ENCODE measurements around the gene RACGAP1. TPM values are rescaled to one million over a fixed set of nuclear protein-coding genes. Genes with fewer than 3 reads are reported as not detected.

RACGAP1 gene
- total RNA-seq, 3 donors from 2014 or later, result 16.0 to 45.5 (median 34.4) TPM

- Histone ChIP-seq H3K4me3 (no peak overlapping the region), H3K9me3 (no peaks in the 10 kb centered on the region), H3K36me3 (ENCODE audit: low read depth) (no peaks in the 10 kb centered on the region), H3K4me1 (ENCODE audit: low read depth) (peaks cover 3% of the 10 kb centered on the region)
- no peak for TF ChIP-seq CTCF (IDR thresholded peaks at IDR 0.05)
- no peak for ATAC-seq
- intact Hi-C loops (cut with DNase I, micrococcal nuclease), result no loop called here
- no peak for DNase-seq
Measured at GRCh38 chr12:50069539-50069938, 44.2 kb upstream of the RACGAP1 start.

DNA sequence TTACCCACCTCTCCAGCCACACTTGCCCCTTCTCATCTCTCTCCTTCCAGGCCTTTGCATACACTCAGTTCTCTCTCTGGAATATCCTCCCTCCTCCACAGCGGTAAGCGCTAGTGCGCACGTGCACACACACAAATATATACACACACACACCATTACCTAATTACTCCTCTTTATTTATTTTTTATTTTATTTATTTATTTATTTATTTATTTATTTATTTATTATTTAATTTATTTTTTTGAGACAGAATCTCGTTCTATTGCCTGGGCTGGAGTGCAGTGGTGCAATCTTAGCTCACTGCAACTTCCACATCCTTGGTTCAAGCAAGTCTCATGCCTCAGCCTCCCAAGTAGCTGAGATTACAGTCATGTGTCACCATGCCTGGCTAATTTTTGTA lies 43.8 kb upstream of the RACGAP1 start:
- intact Hi-C loops (cut with DNase I, micrococcal nuclease), result no loop called here
- no peak overlapping the region for H3K4me3 ChIP-seq
- DNase-seq (peak in 1 of 3 donors; percentile 5), ATAC-seq (no peak)
- no peak for TF ChIP-seq CTCF (IDR thresholded peaks at IDR 0.05)
- no peaks in the 10 kb centered on the region for H3K36me3 ChIP-seq (ENCODE audit: low read depth)
- H3K4me1 ChIP-seq (ENCODE audit: low read depth), result peaks cover 3% of the 10 kb centered on the region
- H3K9me3 ChIP-seq, result no peaks in the 10 kb centered on the region

GRCh38 chr12:50066402-50066801 lies 41.1 kb upstream of the RACGAP1 start:
- Histone ChIP-seq H3K4me1 (ENCODE audit: low read depth) (peaks cover 3% of the 10 kb centered on the region), H3K36me3 (ENCODE audit: low read depth) (no peaks in the 10 kb centered on the region), H3K9me3 (no peaks in the 10 kb centered on the region), H3K4me3 (no peak overlapping the region)
- no peak for TF ChIP-seq CTCF (IDR thresholded peaks at IDR 0.05)
- intact Hi-C loops (cut with DNase I, micrococcal nuclease), result no loop called here
- ATAC-seq, result peak; percentile 14
- DNase-seq, result peak in 1 of 3 donors; percentile 42

- peaks cover 3% of the 10 kb centered on the region for H3K4me1 ChIP-seq (ENCODE audit: low read depth)
- ATAC-seq (no peak), DNase-seq (peak in 1 of 3 donors; percentile 12)
- H3K4me3 ChIP-seq, result no peak overlapping the region
- H3K9me3 ChIP-seq, result no peaks in the 10 kb centered on the region
- intact Hi-C loops (cut with DNase I, micrococcal nuclease), result no loop called here
- no peaks in the 10 kb centered on the region for H3K36me3 ChIP-seq (ENCODE audit: low read depth)
- TF ChIP-seq CTCF (IDR thresholded peaks at IDR 0.05), result no peak
Measured at GRCh38 chr12:50065726-50066310, 40.5 kb upstream of the RACGAP1 start.

DNA sequence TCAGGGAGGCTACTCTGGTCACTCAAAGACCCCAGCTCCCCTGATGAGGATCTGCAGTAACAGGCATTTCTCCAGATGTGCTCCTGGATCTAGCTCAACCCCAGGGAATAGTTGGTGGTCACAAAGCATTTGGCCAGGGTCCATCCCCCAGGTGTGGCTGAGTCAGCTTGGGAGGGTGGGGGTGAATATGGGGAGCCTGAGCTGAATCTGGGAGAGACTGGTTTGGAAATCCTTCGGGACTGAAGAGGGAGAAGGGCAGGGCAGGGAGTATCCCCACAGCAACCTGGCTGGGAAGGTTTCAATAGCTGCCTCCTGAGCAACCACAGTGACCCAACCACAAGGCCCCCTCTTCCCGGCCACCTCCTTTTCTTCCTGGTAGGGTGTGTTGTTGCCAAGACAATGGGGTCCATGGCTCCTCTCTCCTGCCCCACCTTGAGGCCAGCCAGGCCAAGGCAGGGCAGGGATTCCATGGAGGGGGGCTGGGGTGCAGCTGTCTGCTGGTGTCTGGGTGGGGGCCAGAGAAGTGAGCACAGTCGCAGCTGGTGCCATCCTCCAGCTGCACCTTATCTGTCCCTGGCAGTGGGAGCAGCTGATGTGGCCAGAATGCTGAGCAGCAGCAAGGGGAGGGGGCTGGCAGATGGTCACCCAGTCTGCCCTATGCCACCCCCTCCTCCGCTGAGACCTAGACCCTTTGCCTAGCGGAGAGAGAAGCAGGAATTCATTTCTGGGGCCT lies 37.6 kb upstream of the RACGAP1 start:
- Histone ChIP-seq H3K4me1 (ENCODE audit: low read depth) (no peaks in the 10 kb centered on the region), H3K9me3 (no peaks in the 10 kb centered on the region), H3K4me3 (no peak overlapping the region), H3K36me3 (ENCODE audit: low read depth) (no peaks in the 10 kb centered on the region)
- intact Hi-C loops (cut with DNase I, micrococcal nuclease), result loop anchor here in 1 of 2 donors (5.0 kb wide), 1 partner anchor 91 kb away; the partner anchor contains the start of gene AQP6
- peak in 1 of 3 donors; percentile 17 for DNase-seq
- ATAC-seq, result no peak
- no peak for TF ChIP-seq CTCF (IDR thresholded peaks at IDR 0.05)
